ENCODE measurements around the gene ZBTB24. TPM values are rescaled to one million over a fixed set of nuclear protein-coding genes. Genes with fewer than 3 reads are reported as not detected.

Gene ZBTB24
- total and polyA plus RNA-seq, 2 experiments from 2014 or later = 2.6 to 5.3 TPM

DNA sequence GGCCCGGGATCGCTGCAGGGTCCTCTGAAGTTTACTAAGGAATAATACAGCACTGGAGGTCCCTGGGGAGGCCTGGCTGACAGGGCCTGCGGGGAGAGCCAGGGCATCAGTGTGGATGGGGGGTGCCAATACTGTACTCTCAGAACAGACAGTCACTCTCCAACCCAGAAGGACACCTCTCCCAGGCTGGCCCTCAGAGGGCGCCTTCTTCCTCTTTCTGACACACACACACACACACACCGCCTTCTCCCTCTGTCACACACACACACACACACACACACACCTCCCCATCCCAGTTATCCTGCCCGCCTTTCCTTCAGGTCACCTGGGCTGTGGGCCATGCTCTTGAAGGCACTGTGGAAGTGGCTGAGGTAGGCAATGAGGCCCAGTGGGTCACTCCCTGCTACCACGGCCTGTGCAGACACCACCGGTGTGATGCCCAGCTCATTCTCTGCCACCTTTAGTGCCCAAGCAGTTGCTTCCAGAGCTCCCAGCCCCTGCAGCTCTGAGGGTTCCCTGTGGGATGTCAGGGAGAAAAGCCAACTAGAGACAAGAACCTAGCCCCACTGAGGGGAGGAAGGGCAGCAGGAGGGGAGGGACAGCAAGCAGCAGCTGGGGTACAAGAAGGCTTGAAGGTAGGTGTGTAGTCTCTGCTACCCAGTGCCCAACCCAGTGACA is 35.0 kb downstream of the ZBTB24 start:
- no peaks in the 10 kb centered on the region for H3K27me3 ChIP-seq
- H3K36me3 ChIP-seq = no peaks in the 10 kb centered on the region
- no peaks in the 10 kb centered on the region for H3K9me3 ChIP-seq (ENCODE audit: low read depth)
- no peaks in the 10 kb centered on the region for H3K4me1 ChIP-seq (ENCODE audit: low read depth)
- H3K4me3 ChIP-seq = no peak overlapping the region
- no peak overlapping the region for H3K27ac ChIP-seq
- TF ChIP-seq, protein P1, sequence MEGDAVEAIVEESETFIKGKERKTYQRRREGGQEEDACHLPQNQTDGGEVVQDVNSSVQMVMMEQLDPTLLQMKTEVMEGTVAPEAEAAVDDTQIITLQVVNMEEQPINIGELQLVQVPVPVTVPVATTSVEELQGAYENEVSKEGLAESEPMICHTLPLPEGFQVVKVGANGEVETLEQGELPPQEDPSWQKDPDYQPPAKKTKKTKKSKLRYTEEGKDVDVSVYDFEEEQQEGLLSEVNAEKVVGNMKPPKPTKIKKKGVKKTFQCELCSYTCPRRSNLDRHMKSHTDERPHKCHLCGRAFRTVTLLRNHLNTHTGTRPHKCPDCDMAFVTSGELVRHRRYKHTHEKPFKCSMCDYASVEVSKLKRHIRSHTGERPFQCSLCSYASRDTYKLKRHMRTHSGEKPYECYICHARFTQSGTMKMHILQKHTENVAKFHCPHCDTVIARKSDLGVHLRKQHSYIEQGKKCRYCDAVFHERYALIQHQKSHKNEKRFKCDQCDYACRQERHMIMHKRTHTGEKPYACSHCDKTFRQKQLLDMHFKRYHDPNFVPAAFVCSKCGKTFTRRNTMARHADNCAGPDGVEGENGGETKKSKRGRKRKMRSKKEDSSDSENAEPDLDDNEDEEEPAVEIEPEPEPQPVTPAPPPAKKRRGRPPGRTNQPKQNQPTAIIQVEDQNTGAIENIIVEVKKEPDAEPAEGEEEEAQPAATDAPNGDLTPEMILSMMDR (IDR thresholded peaks at IDR 0.05; ENCODE audit: low read depth, low read length) = no peak
- DNase-seq (ENCODE audit: low read depth in 1 of 2, low spot score in 1 of 2) = peak in 1 of 2 donors; percentile 20

DNA sequence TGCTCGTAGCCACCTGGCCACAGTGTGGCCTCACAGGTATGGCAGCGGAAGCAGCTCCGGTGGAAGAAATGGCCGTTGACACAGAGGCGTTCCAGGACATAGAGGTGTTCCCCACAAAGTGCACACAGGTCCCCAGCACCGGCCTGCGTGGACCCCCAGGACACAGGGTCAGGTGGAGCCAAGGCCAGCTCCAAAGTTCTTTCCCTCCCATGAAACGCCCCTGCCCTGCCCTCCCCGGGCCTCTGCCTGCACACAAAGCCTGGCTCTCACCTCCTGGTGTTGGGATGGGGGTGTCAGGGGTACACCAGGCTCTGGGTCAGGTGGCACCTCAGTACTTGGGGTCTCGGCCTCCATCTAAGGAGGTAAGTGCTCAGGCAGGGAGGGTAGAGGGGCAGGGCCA is 35.9 kb downstream of the ZBTB24 start:
- Histone ChIP-seq H3K4me3 (no peak overlapping the region), H3K9me3 (ENCODE audit: low read depth) (no peaks in the 10 kb centered on the region), H3K4me1 (ENCODE audit: low read depth) (no peaks in the 10 kb centered on the region), H3K27me3 (no peaks in the 10 kb centered on the region), H3K27ac (no peak overlapping the region), H3K36me3 (no peaks in the 10 kb centered on the region)
- TF ChIP-seq, protein P1 (IDR thresholded peaks at IDR 0.05; ENCODE audit: low read depth, low read length) = no peak
- no peak for DNase-seq (ENCODE audit: low read depth in 1 of 2, low spot score in 1 of 2)

DNA sequence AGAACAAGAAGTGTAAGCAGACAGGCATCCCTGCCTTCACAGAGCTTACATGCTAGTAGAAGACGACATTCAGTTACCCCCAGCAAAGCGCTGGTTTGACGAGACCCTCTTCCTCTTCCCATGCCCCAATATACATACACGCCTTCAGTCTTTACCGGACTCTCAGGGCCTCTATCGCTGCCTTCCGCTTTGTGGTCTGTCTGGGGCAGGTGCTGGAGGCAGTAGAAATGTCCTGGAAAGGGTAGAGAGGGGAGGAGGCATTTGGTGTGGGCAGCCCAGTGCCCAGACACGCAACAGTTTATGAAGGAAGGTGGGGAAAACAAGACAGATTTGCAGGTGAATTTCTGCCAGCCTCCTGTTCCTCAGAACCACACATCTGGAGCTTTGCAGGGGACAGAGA is 36.5 kb downstream of the ZBTB24 start:
- TF ChIP-seq, protein P1 (IDR thresholded peaks at IDR 0.05; ENCODE audit: low read depth, low read length) = no peak
- no peaks in the 10 kb centered on the region for H3K9me3 ChIP-seq (ENCODE audit: low read depth)
- no peak overlapping the region for H3K4me3 ChIP-seq
- peaks cover 4% of the 10 kb centered on the region for H3K4me1 ChIP-seq (ENCODE audit: low read depth)
- no peaks in the 10 kb centered on the region for H3K27me3 ChIP-seq
- H3K27ac ChIP-seq = no peak overlapping the region
- H3K36me3 ChIP-seq = no peaks in the 10 kb centered on the region
- no peak for DNase-seq (ENCODE audit: low read depth in 1 of 2, low spot score in 1 of 2)

DNA sequence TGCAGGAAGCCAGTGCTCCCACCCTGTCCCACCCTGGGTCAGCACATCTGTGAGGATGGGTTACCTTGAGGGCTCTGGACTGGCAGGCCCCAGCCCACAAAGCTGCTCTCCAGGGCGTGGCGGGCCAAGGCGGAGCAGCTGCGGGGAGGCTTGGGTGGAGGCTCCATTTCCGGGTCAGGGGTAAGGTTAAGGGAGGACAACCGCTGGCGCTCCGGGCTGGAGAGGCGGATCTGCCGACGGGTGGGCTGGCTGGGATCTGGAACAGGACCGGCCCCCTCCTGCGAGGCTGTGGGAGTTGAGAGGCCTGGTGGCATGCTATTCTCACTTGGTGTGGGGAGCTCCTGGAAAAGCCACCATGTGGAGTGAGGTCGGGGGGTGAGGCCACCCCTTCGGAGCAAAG is 36.9 kb downstream of the ZBTB24 start:
- DNase-seq (ENCODE audit: low read depth in 1 of 2, low spot score in 1 of 2) = no peak
- Histone ChIP-seq H3K36me3 (no peaks in the 10 kb centered on the region), H3K4me1 (ENCODE audit: low read depth) (peaks cover 6% of the 10 kb centered on the region), H3K27ac (no peak overlapping the region), H3K27me3 (no peaks in the 10 kb centered on the region), H3K9me3 (ENCODE audit: low read depth) (no peaks in the 10 kb centered on the region), H3K4me3 (no peak overlapping the region)
- TF ChIP-seq, protein P1 (IDR thresholded peaks at IDR 0.05; ENCODE audit: low read depth, low read length) = no peak

GRCh38 chr6:109445382-109445781 is 37.6 kb downstream of the ZBTB24 start:
- no peaks in the 10 kb centered on the region for H3K9me3 ChIP-seq (ENCODE audit: low read depth)
- H3K4me1 ChIP-seq (ENCODE audit: low read depth) = peaks cover 6% of the 10 kb centered on the region
- no peak for DNase-seq (ENCODE audit: low read depth in 1 of 2, low spot score in 1 of 2)
- H3K36me3 ChIP-seq = no peaks in the 10 kb centered on the region
- H3K27me3 ChIP-seq = no peaks in the 10 kb centered on the region
- TF ChIP-seq, protein P1 (IDR thresholded peaks at IDR 0.05; ENCODE audit: low read depth, low read length) = peak; percentile 18
- no peak overlapping the region for H3K4me3 ChIP-seq
- H3K27ac ChIP-seq = no peak overlapping the region

All from cardiac muscle cell (in vitro differentiated cells and primary cell).